GM23338 (cell line): Measurements from ENCODE around the gene APPL2.

Experiments
- CREB1 ChIP-seq: fragments of 250-450 bp; sonication (Bioruptor Pico); IDR thresholded peaks from 2 replicates; pipeline ENCODE4 v1.5.0; 2020; ENCODE audit warnings: low read depth, mild to moderate bottlenecking, moderate library complexity
- EZH2 ChIP-seq: fragments of 200-600 bp; sonication (generic); IDR thresholded peaks from one replicate; pipeline ENCODE4 v1.8.0; 2017; ENCODE audit warnings: antibody characterized with exemption, mild to moderate bottlenecking, low read depth; ENCODE audit not compliant: unreplicated experiment
- EZH2phosphoT487 ChIP-seq: fragments of 200-600 bp; sonication (generic); IDR thresholded peaks from one replicate; pipeline ENCODE4 v1.8.1; 2018; ENCODE audit warnings: antibody characterized with exemption; ENCODE audit not compliant: unreplicated experiment
- JUNB ChIP-seq: IDR thresholded peaks from one replicate; pipeline ENCODE4 v1.6.1; 2016; ENCODE audit warnings: antibody characterized with exemption; ENCODE audit not compliant: unreplicated experiment
- NANOG ChIP-seq: IDR thresholded peaks from 2 replicates; pipeline ENCODE4 v1.6.1; 2016; ENCODE audit warnings: antibody characterized with exemption, borderline replicate concordance
- POLR2AphosphoS5 ChIP-seq: IDR thresholded peaks from 2 replicates; pipeline ENCODE4 v1.6.1; 2016; ENCODE audit warnings: antibody characterized with exemption, low read depth
- REST ChIP-seq: IDR thresholded peaks from one replicate; pipeline ENCODE4 v1.6.1; 2018; ENCODE audit warnings: antibody characterized with exemption; ENCODE audit not compliant: unreplicated experiment
- STAT1 ChIP-seq: IDR thresholded peaks from one replicate; pipeline ENCODE4 v1.6.1; 2016; ENCODE audit warnings: antibody characterized with exemption; ENCODE audit not compliant: unreplicated experiment
- ZNF114 ChIP-seq: fragments of 250-450 bp; sonication (Bioruptor Pico); IDR thresholded peaks from 2 replicates; pipeline ENCODE4 v1.5.0; 2020; ENCODE audit warnings: mild to moderate bottlenecking, moderate library complexity
- ZNF331 ChIP-seq: fragments of 250-450 bp; sonication (Bioruptor Pico); IDR thresholded peaks from 2 replicates; pipeline ENCODE4 v1.5.0; 2020; ENCODE audit warnings: low read depth, mild to moderate bottlenecking, moderate library complexity
- ZNF462 ChIP-seq: fragments of 250-450 bp; sonication (Bioruptor Pico); IDR thresholded peaks from 2 replicates; pipeline ENCODE4 v1.5.0; 2020; ENCODE audit warnings: mild to moderate bottlenecking, moderate library complexity
- TF ChIP-seq, protein P1 (sequence below), 2 experiments: fragments of 200-600 bp in 1 of 2; sonication (generic) in 1 of 2; conservative IDR thresholded peaks; 2 replicates each; pipeline versions ENCODE4 v1.5.1 to v1.6.1; 2016 to 2017; ENCODE audit warnings: antibody characterized with exemption in 2 of 2, low read depth in 2 of 2, mild to moderate bottlenecking in 2 of 2, moderate library complexity in 1 of 2
- TF ChIP-seq, protein P2 (sequence below): IDR thresholded peaks from 2 replicates; pipeline ENCODE4 v1.6.1; 2016; ENCODE audit warnings: antibody characterized with exemption

GRCh38 chr12:105234197-105234596, 1.8 kb downstream of the APPL2 start:
- TF ChIP-seq, protein P1, sequence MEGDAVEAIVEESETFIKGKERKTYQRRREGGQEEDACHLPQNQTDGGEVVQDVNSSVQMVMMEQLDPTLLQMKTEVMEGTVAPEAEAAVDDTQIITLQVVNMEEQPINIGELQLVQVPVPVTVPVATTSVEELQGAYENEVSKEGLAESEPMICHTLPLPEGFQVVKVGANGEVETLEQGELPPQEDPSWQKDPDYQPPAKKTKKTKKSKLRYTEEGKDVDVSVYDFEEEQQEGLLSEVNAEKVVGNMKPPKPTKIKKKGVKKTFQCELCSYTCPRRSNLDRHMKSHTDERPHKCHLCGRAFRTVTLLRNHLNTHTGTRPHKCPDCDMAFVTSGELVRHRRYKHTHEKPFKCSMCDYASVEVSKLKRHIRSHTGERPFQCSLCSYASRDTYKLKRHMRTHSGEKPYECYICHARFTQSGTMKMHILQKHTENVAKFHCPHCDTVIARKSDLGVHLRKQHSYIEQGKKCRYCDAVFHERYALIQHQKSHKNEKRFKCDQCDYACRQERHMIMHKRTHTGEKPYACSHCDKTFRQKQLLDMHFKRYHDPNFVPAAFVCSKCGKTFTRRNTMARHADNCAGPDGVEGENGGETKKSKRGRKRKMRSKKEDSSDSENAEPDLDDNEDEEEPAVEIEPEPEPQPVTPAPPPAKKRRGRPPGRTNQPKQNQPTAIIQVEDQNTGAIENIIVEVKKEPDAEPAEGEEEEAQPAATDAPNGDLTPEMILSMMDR (conservative IDR thresholded peaks at IDR 0.05; ENCODE audit: low read depth in 2 of 2), result no peak
- no peak for TF ChIP-seq CREB1 (CRISPR knock-in tag)
- TF ChIP-seq REST, result no peak
- TF ChIP-seq EZH2phosphoT487, result no peak
- TF ChIP-seq, protein P2, sequence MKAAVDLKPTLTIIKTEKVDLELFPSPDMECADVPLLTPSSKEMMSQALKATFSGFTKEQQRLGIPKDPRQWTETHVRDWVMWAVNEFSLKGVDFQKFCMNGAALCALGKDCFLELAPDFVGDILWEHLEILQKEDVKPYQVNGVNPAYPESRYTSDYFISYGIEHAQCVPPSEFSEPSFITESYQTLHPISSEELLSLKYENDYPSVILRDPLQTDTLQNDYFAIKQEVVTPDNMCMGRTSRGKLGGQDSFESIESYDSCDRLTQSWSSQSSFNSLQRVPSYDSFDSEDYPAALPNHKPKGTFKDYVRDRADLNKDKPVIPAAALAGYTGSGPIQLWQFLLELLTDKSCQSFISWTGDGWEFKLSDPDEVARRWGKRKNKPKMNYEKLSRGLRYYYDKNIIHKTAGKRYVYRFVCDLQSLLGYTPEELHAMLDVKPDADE, result no peak
- no peak for TF ChIP-seq EZH2
- TF ChIP-seq POLR2AphosphoS5, result no peak
- TF ChIP-seq JUNB, result no peak
- no peak for TF ChIP-seq ZNF462 (CRISPR knock-in tag)
- no peak for TF ChIP-seq ZNF114
- TF ChIP-seq STAT1, result no peak
- no peak for TF ChIP-seq NANOG
- TF ChIP-seq ZNF331 (CRISPR knock-in tag), result no peak
